ENCODE results near the gene PCSK4. TPM values are rescaled to one million over a fixed set of nuclear protein-coding genes. Genes with fewer than 3 reads are reported as not detected.

The PCSK4 gene
- total RNA-seq, 1 experiment from 2014 or later: 18.6 TPM

DNA sequence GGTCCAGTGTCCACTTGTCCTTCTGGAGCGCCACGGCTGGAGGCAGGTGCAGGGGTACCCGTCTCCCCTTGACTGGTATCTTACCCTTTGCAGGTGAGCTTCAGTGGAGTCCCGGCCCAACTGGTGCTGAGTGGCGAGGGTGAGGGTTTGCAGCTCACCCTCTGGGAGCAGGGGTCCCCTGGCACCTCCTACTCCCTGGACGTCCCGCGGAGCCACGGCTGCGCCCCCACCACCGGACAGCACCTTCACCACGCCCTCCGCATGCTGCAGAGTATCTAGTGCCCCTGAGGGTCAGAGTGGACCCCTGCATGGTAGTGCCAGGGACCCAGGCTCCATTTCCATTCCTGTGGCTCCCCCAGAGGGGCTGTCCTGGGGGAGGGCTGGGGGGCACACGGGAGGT, 44.8 kb upstream of the PCSK4 start:
- Histone ChIP-seq H3K4me2 (no peak overlapping the region), H3K4me1 (replicated peaks; ENCODE audit: insufficient read depth) (no peaks in the 10 kb centered on the region), H4K20me1 (ENCODE audit: insufficient read depth) (no peaks in the 10 kb centered on the region), H3F3A (ENCODE audit: insufficient read depth, low read depth) (no peaks in the 10 kb centered on the region), H3K9me2 (ENCODE audit: insufficient read depth) (no peaks in the 10 kb centered on the region), H2AFZ (no peak overlapping the region), H3K79me2 (ENCODE audit: low read depth) (no peaks in the 10 kb centered on the region), H3K9me3 (ENCODE audit: insufficient read depth, low read depth) (no peaks in the 10 kb centered on the region), H3K36me3 (ENCODE audit: low read depth) (no peaks in the 10 kb centered on the region), H3K27ac (no peak overlapping the region), H3K4me3 (no peak overlapping the region), H3K27me3 (ENCODE audit: insufficient read depth, low read depth) (0 out of 2 replicates have a peak, but pooled peaks cover 3% of the 10 kb centered on the region)
- ChIA-PET CTCF (no interaction called here), POLR2A (ENCODE audit: unreplicated experiment) (no interaction called here)
- intact Hi-C loops (cut with micrococcal nuclease; ENCODE audit: unreplicated experiment): no loop called here
- TF ChIP-seq EZH2 (IDR thresholded peaks at IDR 0.05; ENCODE audit: low read depth): no peak
- TF ChIP-seq, protein P1, sequence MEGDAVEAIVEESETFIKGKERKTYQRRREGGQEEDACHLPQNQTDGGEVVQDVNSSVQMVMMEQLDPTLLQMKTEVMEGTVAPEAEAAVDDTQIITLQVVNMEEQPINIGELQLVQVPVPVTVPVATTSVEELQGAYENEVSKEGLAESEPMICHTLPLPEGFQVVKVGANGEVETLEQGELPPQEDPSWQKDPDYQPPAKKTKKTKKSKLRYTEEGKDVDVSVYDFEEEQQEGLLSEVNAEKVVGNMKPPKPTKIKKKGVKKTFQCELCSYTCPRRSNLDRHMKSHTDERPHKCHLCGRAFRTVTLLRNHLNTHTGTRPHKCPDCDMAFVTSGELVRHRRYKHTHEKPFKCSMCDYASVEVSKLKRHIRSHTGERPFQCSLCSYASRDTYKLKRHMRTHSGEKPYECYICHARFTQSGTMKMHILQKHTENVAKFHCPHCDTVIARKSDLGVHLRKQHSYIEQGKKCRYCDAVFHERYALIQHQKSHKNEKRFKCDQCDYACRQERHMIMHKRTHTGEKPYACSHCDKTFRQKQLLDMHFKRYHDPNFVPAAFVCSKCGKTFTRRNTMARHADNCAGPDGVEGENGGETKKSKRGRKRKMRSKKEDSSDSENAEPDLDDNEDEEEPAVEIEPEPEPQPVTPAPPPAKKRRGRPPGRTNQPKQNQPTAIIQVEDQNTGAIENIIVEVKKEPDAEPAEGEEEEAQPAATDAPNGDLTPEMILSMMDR (conservative IDR thresholded peaks at IDR 0.05): no peak
- DNase-seq: no peak
- BruUV-seq (replicated peaks): no TSS peak

DNA sequence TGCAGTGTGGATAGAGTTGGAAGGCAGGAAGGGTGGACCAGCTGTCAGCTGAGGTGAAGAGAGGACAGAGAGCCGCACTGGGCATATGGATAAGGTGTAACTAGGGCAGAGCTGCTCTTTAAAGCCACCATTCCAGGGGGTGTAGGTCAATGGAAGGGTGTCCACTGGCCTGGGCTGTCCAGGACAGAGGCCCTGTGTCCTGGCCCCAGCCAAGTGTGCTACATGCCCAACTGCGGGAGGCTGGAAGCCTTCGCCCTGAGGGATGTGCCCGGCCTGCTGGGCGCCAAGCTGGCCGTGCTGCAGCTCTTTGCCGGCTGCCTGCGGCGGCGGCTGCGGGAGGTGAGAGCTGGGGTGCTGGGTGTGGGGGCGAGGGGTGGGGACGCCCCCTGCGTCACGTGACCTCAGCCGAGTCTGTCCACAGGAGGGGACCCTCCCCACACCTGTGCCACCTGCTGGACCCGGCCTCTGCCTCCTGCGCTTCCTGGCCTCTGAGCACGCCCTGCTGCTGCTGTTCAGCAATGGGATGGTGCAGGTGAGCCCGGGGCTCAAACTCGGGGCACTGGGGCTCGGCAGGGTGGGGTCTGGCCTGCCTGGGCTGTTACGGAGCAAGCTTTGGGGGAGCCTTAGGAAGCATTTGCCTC, 43.5 kb upstream of the PCSK4 start:
- no peak overlapping the region for H3K27ac ChIP-seq
- no peaks in the 10 kb centered on the region for H4K20me1 ChIP-seq (ENCODE audit: insufficient read depth)
- intact Hi-C loops (cut with micrococcal nuclease; ENCODE audit: unreplicated experiment): no loop called here
- H3K9me3 ChIP-seq (ENCODE audit: insufficient read depth, low read depth): no peaks in the 10 kb centered on the region
- H2AFZ ChIP-seq: no peak overlapping the region
- H3K79me2 ChIP-seq (ENCODE audit: low read depth): no peaks in the 10 kb centered on the region
- no peak for DNase-seq
- CTCF ChIA-PET: no interaction called here
- no peak overlapping the region for H3K4me3 ChIP-seq
- no TSS peak for BruUV-seq (replicated peaks)
- no peaks in the 10 kb centered on the region for H3K36me3 ChIP-seq (ENCODE audit: low read depth)
- H3F3A ChIP-seq (ENCODE audit: insufficient read depth, low read depth): no peaks in the 10 kb centered on the region
- POLR2A ChIA-PET (ENCODE audit: unreplicated experiment): no interaction called here
- H3K9me2 ChIP-seq (ENCODE audit: insufficient read depth): no peaks in the 10 kb centered on the region
- no peak for TF ChIP-seq EZH2 (IDR thresholded peaks at IDR 0.05; ENCODE audit: low read depth)
- TF ChIP-seq, protein P1 (conservative IDR thresholded peaks at IDR 0.05): no peak
- no peaks in the 10 kb centered on the region for H3K4me1 ChIP-seq (replicated peaks; ENCODE audit: insufficient read depth)
- no peak overlapping the region for H3K4me2 ChIP-seq
- 0 out of 2 replicates have a peak, but pooled peaks cover 8% of the 10 kb centered on the region for H3K27me3 ChIP-seq (ENCODE audit: insufficient read depth, low read depth)

DNA sequence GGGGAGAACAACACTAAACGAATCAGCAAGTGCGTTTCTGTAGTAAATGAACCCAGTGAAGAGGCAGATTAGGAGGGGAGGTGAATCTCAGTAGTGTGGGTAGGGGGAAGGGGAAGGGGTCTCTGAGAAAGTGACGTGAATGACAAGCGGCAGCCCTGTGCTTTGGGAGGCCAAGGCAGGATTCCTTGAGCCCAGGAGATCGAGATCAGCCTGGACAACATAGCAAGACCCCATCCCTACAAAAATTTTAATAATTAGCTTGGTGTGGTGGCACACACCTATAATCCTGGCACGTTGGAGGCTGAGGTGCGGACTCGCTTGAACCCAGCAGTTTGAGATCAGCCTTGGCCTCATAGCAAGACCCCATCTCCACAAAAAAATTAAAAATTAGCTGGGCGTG, 41.9 kb upstream of the PCSK4 start:
- CTCF ChIA-PET: interaction anchor here (0.7 kb wide), 1 partner anchor 112 kb away, joined by 3 read pairs; no protein-coding TSS in a partner anchor
- TF ChIP-seq EZH2 (IDR thresholded peaks at IDR 0.05; ENCODE audit: low read depth): no peak
- TF ChIP-seq, protein P1 (conservative IDR thresholded peaks at IDR 0.05): no peak
- Histone ChIP-seq H3K79me2 (ENCODE audit: low read depth) (no peaks in the 10 kb centered on the region), H3K27me3 (ENCODE audit: insufficient read depth, low read depth) (0 out of 2 replicates have a peak, but pooled peaks cover 8% of the 10 kb centered on the region), H2AFZ (no peak overlapping the region), H3K9me2 (ENCODE audit: insufficient read depth) (no peaks in the 10 kb centered on the region), H3K4me1 (replicated peaks; ENCODE audit: insufficient read depth) (no peaks in the 10 kb centered on the region), H3K4me3 (no peak overlapping the region), H3K4me2 (no peak overlapping the region), H3K9me3 (ENCODE audit: insufficient read depth, low read depth) (no peaks in the 10 kb centered on the region), H3K27ac (no peak overlapping the region), H3K36me3 (ENCODE audit: low read depth) (no peaks in the 10 kb centered on the region), H3F3A (ENCODE audit: insufficient read depth, low read depth) (no peaks in the 10 kb centered on the region), H4K20me1 (ENCODE audit: insufficient read depth) (no peaks in the 10 kb centered on the region)
- BruUV-seq (replicated peaks): no TSS peak
- POLR2A ChIA-PET (ENCODE audit: unreplicated experiment): no interaction called here
- no peak for DNase-seq
- intact Hi-C loops (cut with micrococcal nuclease; ENCODE audit: unreplicated experiment): no loop called here
